Amniotic stem cell (primary cell): Measurements from ENCODE around the gene SLC49A4.

Experiments used
- DNase-seq: peaks from one replicate; lab custom pipeline; 2025; lab: John Stamatoyannopoulos, UW

Gene SLC49A4

DNA sequence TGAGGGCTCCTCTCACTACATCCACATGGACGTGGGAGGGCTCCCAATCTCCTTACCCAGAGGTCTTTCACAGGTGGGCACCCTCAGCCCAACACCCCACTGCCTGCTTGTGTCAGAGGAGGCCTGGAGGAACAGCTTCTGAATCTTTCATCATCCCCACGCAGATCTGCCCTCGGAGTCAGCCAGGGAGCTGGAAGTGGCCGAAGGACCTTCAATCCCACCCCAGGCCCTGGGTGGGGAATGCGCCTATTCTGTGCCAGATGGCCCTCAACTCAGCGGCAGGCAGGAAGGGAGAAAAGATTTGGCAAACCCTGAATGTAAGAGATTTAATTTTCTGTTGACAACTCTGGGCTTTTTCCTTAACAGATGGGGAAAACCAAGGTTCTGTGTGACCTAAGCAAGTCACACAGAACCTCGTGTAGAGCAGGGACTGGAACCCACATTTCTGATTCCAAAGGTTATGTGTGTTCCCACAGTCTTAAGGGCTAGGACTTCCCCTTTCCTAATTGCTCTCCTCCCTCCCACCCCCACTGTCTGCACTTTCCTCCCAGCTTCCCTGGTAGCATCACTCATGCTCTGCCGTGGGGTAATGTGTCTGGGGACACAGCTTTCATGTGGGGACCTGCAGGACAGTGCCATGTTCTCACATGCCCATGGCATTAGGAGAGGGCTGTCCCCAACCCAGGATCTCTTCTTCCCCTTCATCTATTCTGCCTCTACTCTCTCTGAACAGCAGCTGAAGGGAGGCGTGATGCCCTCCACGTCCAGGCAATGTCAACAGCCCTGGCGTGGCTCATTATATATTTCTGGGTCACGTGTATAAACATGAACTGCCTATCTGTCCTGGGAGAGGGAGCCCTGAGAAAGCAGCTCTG lies 134.6 kb downstream of the SLC49A4 start:
- DNase-seq: no peak

DNA sequence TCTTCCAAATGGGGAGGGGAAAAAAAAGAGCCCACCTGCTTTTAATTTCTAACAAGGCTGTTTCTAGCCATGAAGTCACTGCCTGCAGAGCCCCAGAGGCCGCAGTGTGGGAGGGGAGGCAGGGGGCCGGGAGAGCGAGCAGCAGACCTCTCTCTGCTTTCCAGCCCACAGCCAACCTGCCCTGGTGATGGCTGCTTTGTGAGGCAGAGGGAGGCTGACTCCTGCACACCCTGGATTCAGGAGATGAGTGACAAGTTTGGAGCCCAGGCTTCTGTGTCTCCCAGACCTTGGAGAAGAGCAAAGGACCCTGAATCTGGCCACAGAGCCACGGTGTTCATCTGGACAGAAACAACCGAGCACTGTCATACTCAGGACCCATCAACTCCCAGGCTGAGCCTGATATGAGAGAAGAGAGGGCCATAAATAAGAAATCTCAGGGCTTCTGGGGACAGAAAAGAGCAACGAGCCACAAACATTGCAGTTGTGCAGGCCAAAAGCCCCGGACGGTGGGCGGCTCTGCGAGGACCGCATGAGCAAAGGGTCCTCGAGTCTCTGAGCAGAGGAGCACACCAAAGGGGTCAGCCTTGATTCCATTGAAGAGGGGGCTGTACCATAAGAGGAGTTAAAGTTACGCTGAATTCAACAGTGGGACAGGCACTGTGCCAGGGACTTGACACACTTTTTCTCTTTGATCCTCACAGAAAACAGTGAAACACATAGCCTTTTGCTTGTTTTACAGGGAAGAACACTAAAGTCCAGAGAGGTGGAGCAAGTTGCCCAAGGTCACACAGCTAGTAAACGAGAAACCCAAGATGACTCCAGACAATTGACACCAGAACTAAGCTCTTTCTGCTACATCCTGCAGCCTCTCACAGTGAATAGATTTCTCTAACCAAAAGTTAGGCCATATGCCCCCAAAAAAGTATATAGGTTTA lies 135.5 kb downstream of the SLC49A4 start:
- no peak for DNase-seq
